Fibroblast of pulmonary artery (primary cell): ENCODE results near the gene MRPS22.
A peak's percentile ranks its signal among the peaks of the same experiment; 100 is the strongest.

Source experiments
- DNase-seq: peaks from one replicate; pipeline ENCODE4 v3.0.0-alpha.2; 2010; ENCODE audit warnings: low read depth
- H3K4me3 ChIP-seq: replicated peaks from 2 replicates; pipeline ENCODE4 v1.5.1; 2011; ENCODE audit warnings: low read depth, mild to moderate bottlenecking, control low read depth, low read length, moderate library complexity
- CTCF ChIP-seq: IDR thresholded peaks from 2 replicates; pipeline ENCODE4 v1.5.1; 2011; ENCODE audit warnings: mild to moderate bottlenecking, control low read depth, low read length, inconsistent platforms; ENCODE audit errors: missing control alignments

Gene MRPS22

GRCh38 chr3:139301183-139301582 lies 42.6 kb upstream of the MRPS22 start:
- no peak overlapping the region for H3K4me3 ChIP-seq
- no peak for TF ChIP-seq CTCF
- peak; percentile 40 for DNase-seq

- no peak for DNase-seq
- TF ChIP-seq CTCF, result no peak
- H3K4me3 ChIP-seq, result no peak overlapping the region
Observed at GRCh38 chr3:139301654-139302053, 42.2 kb upstream of the MRPS22 start.

- DNase-seq, result peak; percentile 99
- no peak overlapping the region for H3K4me3 ChIP-seq
- TF ChIP-seq CTCF, result no peak
Observed at GRCh38 chr3:139302084-139302800, 41.6 kb upstream of the MRPS22 start.

- TF ChIP-seq CTCF, result no peak
- no peak overlapping the region for H3K4me3 ChIP-seq
- DNase-seq, result no peak
Observed at GRCh38 chr3:139302801-139303113, 41.1 kb upstream of the MRPS22 start.

- no peak for DNase-seq
- no peak overlapping the region for H3K4me3 ChIP-seq
- TF ChIP-seq CTCF, result no peak
Observed at GRCh38 chr3:139303216-139303615, 40.6 kb upstream of the MRPS22 start.

GRCh38 chr3:139304383-139304782 lies 39.4 kb upstream of the MRPS22 start:
- peak; percentile 32 for DNase-seq
- TF ChIP-seq CTCF, result no peak
- no peak overlapping the region for H3K4me3 ChIP-seq

GRCh38 chr3:139306078-139306477 lies 37.7 kb upstream of the MRPS22 start:
- no peak for TF ChIP-seq CTCF
- DNase-seq, result no peak
- H3K4me3 ChIP-seq, result no peak overlapping the region
